ENCODE data around the gene LRP11. TPM values are rescaled to one million over a fixed set of nuclear protein-coding genes. Genes with fewer than 3 reads are reported as not detected.

Gene LRP11
- total RNA-seq, 1 donor from 2014 or later: 30.6 TPM

- no peak for DNase-seq (ENCODE audit: low spot score in 2 of 2)
- no peak for FAIRE-seq
These were observed 48.4 kb downstream of the LRP11 start for GRCh38 chr6:149815788-149816187.

- DNase-seq (ENCODE audit: low spot score in 2 of 2) (no peak), FAIRE-seq (no peak)
These were observed 50.8 kb downstream of the LRP11 start for GRCh38 chr6:149813351-149813750.

- FAIRE-seq: no peak
- no peak for DNase-seq (ENCODE audit: low spot score in 2 of 2)
These were observed 54.4 kb downstream of the LRP11 start for GRCh38 chr6:149809798-149810197.

- FAIRE-seq: no peak
- DNase-seq (ENCODE audit: low spot score in 2 of 2): no peak
These were observed 58.0 kb downstream of the LRP11 start for GRCh38 chr6:149806127-149806526.

- DNase-seq (ENCODE audit: low spot score in 2 of 2): no peak
- FAIRE-seq: no peak
These were observed 80.6 kb downstream of the LRP11 start for GRCh38 chr6:149783551-149783950.

- DNase-seq (ENCODE audit: low spot score in 2 of 2): no peak
- no peak for FAIRE-seq
These were observed 81.8 kb downstream of the LRP11 start for GRCh38 chr6:149782337-149782736.

- FAIRE-seq (no peak), DNase-seq (ENCODE audit: low spot score in 2 of 2) (no peak)
These were observed 82.4 kb downstream of the LRP11 start for GRCh38 chr6:149781715-149782114.

DNA sequence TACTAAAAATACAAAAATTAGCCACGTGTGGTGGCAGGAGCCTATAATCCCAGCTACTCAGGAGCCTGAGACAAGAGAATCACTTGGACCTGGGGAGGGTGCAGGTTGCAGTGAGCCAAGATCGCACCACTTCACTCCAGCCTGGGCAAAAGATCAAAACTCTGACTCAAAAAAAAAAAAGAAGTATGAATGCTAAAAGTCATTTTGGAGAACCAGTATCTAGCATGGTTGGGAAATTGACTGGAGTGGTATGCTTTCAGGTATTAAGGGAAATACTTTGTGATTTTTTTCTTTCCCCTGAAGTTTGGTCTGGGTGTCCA lies 84.6 kb downstream of the LRP11 start:
- no peak for FAIRE-seq
- no peak for DNase-seq (ENCODE audit: low spot score in 2 of 2)

- no peak for FAIRE-seq
- DNase-seq (ENCODE audit: low spot score in 2 of 2): no peak
These were observed 86.5 kb downstream of the LRP11 start for GRCh38 chr6:149777624-149778023.

DNA sequence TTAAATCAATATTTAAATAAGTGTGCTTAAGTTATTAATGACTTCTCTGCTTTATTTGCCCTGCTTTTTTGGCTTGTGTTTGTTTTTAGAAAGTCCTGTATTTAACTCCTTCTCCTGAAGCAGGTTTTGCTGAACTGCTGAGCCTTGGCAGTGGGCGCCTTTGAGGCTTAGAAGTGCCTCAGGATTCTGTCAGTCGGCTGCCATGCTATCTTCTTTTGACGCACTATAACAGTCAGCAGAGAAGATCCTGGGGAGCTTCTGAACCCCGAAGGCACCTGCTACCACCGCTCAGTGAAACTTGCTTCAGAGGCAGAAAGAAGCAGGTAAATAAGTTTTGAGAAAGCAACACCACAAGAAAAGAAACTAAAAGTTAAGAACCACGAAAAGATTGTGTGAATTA lies 92.2 kb downstream of the LRP11 start:
- DNase-seq (ENCODE audit: low spot score in 2 of 2) (no peak), FAIRE-seq (no peak)

GRCh38 chr6:149771185-149771584 lies 93.0 kb downstream of the LRP11 start:
- no peak for FAIRE-seq
- no peak for DNase-seq (ENCODE audit: low spot score in 2 of 2)

GRCh38 chr6:149769676-149770075 lies 94.5 kb downstream of the LRP11 start:
- no peak for FAIRE-seq
- DNase-seq (ENCODE audit: low spot score in 2 of 2): no peak

Other genes starting within 250 kb of the LRP11 start
- gene KATNA1, start 215.6 kb downstream of the LRP11 start, total RNA-seq: 23.6 TPM
- 22.8 TPM for gene LATS1, start 146.3 kb downstream of the LRP11 start, total RNA-seq
- 24.9 TPM for gene NUP43, start 117.8 kb downstream of the LRP11 start, total RNA-seq
- 152 TPM for gene PCMT1, start 114.6 kb downstream of the LRP11 start, total RNA-seq
- gene RAET1E, start 33.8 kb upstream of the LRP11 start, total RNA-seq: not detected
- gene RAET1G, start 58.8 kb upstream of the LRP11 start, total RNA-seq: not detected
- gene ULBP2, start 77.7 kb upstream of the LRP11 start, total RNA-seq: 5.3 TPM
- 1.6 TPM for gene ULBP1, start 99.6 kb upstream of the LRP11 start, total RNA-seq
- not detected for gene RAET1L, start 161.2 kb upstream of the LRP11 start, total RNA-seq
- gene ULBP3, start 204.8 kb upstream of the LRP11 start, total RNA-seq: 11.8 TPM

Data from frontal cortex (tissue), 4 donors.